KG1 (cell line): ENCODE measurements around the gene RPS28.
"Not testable (repeated sequence)": the region's sequence is repeated elsewhere in the genome, so short reads cannot be mapped to it uniquely, and the experiment has no call there.

Experiments used
- DNase-seq: peaks from one replicate; lab custom pipeline; 2025; lab: John Stamatoyannopoulos, UW

RPS28 gene

DNA sequence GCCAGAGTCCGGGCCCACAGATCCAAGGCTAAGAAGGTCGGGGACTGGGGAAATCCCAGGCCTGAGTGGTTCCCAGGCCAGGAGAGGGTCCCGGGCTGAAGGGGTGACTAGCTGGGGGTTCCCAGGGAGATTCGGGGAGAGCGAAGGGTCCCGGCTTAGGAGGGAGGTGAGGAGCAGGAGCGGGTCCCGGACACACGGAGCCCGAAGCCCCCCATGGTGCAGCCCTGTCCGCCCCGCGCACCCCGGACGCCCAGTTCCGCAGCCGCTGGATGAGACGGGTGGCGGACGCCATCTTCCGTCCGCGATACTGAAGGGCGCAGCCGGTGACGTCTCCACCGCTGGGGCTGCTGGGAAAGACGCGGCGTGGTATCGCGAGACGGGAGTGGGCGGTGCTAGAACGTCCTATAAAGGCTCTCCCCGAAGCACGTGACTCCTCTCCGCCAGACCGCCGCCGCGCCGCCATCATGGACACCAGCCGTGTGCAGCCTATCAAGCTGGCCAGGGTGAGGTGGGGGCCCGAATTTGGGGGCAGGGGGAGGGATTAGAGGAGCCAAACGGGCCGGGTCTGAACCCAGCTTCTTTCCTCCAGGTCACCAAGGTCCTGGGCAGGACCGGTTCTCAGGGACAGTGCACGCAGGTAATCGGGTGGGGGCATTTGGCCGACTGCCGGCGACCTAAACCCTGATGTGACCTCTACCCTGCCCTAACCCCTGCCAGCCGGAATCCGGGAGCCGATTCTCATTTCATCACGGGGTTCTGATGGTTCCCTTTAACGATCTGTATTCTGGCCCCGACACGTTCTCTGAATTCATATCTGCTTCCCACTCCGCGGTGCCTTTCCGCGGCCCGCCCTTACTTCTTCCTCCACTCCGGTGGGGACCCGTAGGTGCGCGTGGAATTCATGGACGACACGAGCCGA, at the start of gene RPS28, which contains the start of gene NDUFA7:
TSS of gene RPS28 (plus strand) at position 430 of the 919 bp plus-strand sequence. CDS start at position 465, 35 bp downstream.
TSS of gene NDUFA7 (minus strand) at position 309 of the 919 bp plus-strand sequence. CDS start at position 292, 17 bp downstream.
- peak; percentile 91 for DNase-seq

- DNase-seq, result not testable (repeated sequence)
These were observed 44.8 kb upstream of the RPS28 start for GRCh38 chr19:8276508-8276907.

- not testable (repeated sequence) for DNase-seq
These were observed 30.0 kb upstream of the RPS28 start for GRCh38 chr19:8291337-8291736.

- DNase-seq, result no peak
These were observed 19.0 kb upstream of the RPS28 start for GRCh38 chr19:8302357-8302691.

DNA sequence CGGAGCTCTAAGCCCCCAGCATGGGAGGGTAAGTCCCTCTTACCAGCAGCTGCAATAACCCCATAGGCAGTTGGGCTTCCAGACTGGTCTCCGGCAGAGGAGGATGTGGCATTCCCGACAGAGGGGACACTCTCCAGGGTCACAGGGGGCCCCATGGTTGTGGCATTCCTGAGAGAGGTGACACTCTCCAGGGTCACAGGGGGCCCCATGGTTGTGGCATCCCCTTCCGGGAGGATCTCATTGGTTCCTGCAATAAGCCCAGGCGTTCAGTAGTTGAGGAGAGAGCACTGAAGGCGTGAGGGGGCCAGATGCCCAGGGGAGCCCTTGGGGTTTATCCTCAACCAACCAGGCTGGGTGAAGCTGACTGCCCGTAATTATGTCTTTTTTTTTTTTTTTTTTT, 18.6 kb upstream of the RPS28 start:
- DNase-seq, result no peak

- DNase-seq, result no peak
These were observed 16.3 kb upstream of the RPS28 start for GRCh38 chr19:8304841-8305621.

GRCh38 chr19:8305798-8306197, 15.5 kb upstream of the RPS28 start:
- no peak for DNase-seq

DNA sequence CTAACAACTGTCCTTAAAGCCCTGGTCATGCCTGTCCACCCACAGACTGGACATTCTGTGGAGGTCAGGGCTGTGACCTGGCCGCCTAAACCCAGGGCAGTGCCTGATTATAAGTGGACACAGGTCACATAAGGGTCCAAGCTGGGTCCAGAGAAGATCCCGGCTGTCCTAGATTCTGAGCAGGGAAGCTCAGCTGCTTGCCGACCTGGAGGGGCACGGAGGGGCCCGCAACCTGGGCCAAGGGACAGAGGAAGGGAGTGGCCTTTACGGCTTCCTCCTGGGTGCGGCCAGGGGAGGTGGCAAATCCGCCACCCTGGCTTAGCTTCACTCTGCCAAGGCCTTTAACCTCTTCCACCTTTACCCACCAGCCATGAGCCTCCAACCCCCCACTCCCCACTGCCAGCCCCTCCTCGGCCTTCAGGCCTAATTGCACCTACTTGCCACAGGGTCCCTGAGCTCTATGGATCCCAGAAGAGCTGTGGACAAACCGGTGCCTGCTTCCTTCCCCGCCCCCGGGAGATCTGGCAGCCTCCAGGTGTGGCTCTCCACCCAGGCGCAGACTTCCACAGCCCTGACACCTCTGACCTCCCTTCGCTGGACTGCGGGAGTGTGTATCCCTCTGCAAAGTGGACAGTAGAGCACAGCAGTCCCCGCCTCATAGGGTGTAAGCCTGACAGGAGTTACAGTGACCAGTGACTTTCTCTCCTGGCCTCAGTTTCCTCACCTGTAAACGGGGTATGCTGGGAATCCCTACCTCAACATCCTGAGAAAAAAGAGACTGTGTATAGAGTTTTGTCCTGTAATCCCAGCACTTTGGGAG, 14.9 kb upstream of the RPS28 start:
- DNase-seq, result no peak

- no peak for DNase-seq
These were observed 13.8 kb upstream of the RPS28 start for GRCh38 chr19:8307400-8307964.

GRCh38 chr19:8307965-8308866, 13.1 kb upstream of the RPS28 start, which contains the start of gene CD320:
CD320 (minus strand) TSS chr19:8308358; CDS start chr19:8308290, 68 bp downstream.
- no peak for DNase-seq

- no peak for DNase-seq
These were observed 12.4 kb upstream of the RPS28 start for GRCh38 chr19:8308891-8309291.

DNA sequence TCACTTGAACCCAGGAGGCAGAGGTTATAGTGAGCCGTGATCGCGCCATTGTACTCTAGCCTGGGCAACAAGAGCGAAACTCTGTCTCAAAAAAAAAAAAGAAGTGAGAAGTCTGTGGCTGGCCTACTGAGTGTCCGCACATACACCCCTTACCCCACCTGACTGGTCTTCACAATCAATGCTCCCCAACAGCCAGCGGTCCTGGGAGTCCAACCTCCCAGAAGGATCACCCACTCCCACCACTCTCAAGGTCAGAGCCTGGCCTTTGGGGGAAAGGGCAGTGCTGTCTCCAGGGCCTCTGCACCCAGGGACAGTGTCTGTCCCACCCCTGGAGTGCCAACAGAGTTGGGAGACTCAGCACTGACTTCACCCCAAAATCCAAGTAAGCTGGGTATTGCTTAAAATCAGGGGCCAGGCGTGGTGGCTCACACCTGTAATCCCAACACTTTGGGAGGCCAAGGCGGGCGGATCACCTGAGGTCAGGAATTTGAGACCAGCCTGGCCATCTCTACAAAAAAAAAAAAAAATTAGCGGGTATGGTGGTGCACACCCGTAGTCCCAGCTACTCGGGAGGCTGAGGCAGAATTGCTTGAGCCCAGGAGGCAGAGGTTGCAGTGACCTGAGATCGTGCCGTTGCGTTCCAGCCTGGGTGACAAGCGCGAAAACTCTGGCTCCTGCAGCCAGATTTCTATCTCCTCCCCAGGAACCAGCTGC, 10.8 kb upstream of the RPS28 start:
- no peak for DNase-seq

GRCh38 chr19:8311461-8312260, 9.6 kb upstream of the RPS28 start:
- no peak for DNase-seq

DNA sequence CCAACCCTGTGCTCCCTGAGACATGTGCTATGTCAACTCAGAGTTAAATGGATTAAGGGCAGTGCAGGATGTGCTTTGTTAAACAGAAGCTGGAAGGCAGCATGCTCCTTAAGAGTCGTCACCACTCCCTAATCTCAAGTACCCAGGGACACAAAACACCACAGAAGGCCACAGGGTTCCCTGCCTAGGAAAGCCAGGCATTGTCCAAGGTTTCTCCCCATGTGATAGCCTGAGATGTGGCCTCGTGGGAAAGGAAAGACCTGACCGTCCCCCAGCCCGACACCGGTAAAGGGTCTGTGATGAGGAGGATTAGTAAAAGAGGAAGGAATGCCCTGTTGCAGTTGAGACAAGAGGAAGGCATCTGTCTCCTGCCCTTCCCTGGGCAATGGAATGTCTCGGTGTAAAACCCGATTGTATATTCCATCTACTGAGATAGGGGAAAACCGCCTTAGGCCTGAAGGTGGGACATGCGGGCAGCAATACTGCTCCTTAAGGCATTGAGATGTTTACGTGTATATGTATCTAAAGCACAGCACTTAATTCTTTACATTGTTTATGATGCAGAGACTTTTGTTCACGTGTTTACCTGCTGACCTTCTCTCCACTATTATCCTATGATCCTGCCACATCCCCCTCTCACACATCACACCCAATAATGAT, 6.2 kb upstream of the RPS28 start:
- DNase-seq, result not testable (repeated sequence)

DNA sequence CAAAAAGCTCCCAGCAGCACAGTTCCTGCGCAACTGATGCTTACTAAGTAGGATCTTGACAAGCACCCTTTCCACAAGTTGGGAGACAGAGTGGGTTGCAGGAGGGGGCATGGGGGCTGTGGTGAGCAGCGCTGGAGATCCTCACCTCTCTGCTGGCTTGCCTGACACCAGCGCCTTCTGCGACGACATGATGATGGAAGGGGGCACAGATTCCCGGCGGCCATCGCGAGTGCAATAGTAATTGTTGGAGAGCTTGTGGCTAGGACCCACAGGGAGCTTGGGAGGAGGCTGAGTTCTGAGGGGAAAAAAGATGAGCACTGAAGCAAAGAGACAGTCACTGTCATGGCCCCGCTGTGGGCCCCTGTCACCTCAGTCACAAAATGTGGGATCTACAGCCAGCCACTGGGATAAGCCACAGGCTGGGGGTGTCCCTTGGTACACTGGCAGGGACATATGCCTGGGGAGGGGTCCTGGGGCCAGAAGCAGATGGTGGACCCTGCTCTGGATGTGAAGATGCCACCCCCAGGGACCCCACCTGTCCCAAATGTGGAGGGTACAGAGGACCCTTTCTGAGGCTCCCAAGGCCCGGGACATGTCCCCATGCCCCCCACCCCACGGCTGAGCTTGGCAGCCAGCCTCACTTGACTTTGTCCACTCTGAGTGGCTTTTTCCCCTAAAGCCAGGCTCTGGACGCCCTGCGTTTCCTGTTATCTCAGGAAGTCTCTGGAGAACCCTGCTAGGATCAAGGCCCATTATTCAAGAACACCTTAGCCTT, 4.8 kb upstream of the RPS28 start:
- DNase-seq, result no peak

DNA sequence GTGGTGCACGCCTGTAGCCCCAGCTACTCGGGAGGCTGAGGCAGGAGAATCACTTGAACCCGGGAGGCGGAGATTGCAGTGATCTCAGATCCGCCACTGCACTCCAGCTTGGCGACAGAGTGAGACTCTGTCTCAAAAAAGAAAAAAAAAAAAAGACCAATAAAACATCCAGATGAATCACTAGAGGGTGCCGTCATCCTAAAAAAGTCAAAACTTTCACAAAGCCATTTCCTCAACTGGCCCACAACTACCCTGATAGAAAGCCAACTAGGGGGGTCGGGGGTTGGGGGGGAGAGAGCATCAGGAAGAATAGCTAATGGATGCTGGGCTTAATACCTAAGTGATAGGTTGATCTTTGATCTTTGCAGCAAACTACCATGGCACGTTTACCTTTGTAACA, 2.5 kb upstream of the RPS28 start:
- DNase-seq, result not testable (repeated sequence)

DNA sequence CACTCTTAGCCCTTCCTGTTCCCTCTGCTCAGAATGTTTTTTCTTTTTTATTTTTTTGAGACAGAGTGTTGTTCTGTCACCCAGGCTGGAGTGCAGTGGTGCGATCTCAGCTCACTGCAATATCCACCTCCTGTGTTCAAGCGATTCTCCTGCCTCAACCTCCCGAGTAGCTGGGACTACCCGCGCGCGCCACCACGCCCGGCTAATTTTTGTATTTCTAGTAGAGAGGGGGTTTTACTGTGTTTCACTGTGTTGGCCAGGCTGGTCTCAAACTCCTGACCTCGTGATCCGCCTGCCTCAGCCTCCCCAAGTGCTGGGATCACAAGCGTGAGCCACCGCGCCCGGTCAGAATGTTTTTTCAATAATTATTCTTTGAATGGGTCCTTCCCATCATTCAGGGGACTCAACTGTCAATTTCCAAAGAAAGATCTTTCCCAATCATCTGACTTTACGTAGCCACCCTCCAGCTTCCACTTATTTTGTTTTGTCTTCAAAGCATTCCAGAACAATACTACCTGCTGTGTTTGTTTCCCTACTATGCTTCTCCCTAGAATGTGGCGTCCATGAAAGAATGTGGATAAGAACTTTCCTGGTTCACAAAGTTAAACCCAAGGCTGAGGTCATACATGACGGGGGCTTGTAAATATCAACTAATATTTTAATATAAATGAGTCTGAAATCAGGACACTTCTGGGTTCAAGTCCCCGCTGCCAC, 1.3 kb upstream of the RPS28 start:
- DNase-seq, result no peak
